ENCODE data around the gene MYRIP.

Gene MYRIP

DNA sequence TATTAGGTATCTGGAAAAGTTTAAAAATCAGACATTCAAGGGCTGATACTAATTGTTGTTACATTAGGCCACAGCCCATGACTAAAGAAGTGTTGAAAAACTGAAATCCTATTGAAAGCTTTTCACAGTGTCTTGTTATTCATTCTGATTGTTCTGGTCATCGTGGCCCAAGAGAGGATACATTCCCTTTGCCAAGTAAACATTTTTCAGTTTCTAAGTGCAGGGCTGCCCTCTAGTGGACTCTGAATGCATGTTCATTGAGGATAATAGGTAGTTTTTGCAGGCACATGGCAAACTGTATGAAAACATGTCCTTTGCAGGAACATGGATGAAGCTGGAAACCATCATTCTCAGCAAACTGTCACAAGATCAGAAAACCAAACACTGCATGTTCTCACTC is 181.1 kb downstream of the MYRIP start:
- no peaks in the 10 kb centered on the region for H3K4me1 Mint-ChIP-seq
- H3K36me3 Mint-ChIP-seq (ENCODE audit: low read depth): peaks cover 5% of the 10 kb centered on the region
- peak; percentile 33 for TF ChIP-seq CTCF (IDR thresholded peaks at IDR 0.05)
- no peak overlapping the region for H3K27ac Mint-ChIP-seq
- peak; percentile 17 for DNase-seq
- H3K4me3 Mint-ChIP-seq: no peak overlapping the region
- H3K27me3 Mint-ChIP-seq (ENCODE audit: low read depth, poor library complexity): no peaks in the 10 kb centered on the region
- H3K9me3 Mint-ChIP-seq: peaks cover 67% of the 10 kb centered on the region

GRCh38 chr3:40008796-40009195 is 199.4 kb downstream of the MYRIP start:
- H3K4me1 Mint-ChIP-seq: no peaks in the 10 kb centered on the region
- H3K9me3 Mint-ChIP-seq: no peaks in the 10 kb centered on the region
- TF ChIP-seq CTCF (IDR thresholded peaks at IDR 0.05): no peak
- H3K27ac Mint-ChIP-seq: no peak overlapping the region
- H3K27me3 Mint-ChIP-seq (ENCODE audit: low read depth, poor library complexity): peaks cover 6% of the 10 kb centered on the region
- H3K36me3 Mint-ChIP-seq (ENCODE audit: low read depth): no peaks in the 10 kb centered on the region
- H3K4me3 Mint-ChIP-seq: no peak overlapping the region
- DNase-seq: no peak

GRCh38 chr3:40009991-40010390 is 200.6 kb downstream of the MYRIP start:
- no peak for TF ChIP-seq CTCF (IDR thresholded peaks at IDR 0.05)
- Mint-ChIP-seq H3K27ac (no peak overlapping the region), H3K36me3 (ENCODE audit: low read depth) (no peaks in the 10 kb centered on the region), H3K4me1 (no peaks in the 10 kb centered on the region), H3K9me3 (no peaks in the 10 kb centered on the region), H3K4me3 (no peak overlapping the region), H3K27me3 (ENCODE audit: low read depth, poor library complexity) (peaks cover 6% of the 10 kb centered on the region)
- DNase-seq: no peak

- TF ChIP-seq CTCF (IDR thresholded peaks at IDR 0.05): no peak
These were observed 203.0 kb downstream of the MYRIP start for GRCh38 chr3:40012381-40012780.

GRCh38 chr3:40016391-40016790 is 207.0 kb downstream of the MYRIP start:
- TF ChIP-seq CTCF (IDR thresholded peaks at IDR 0.05): no peak
- Mint-ChIP-seq H3K4me3 (no peak overlapping the region), H3K9me3 (no peaks in the 10 kb centered on the region), H3K4me1 (no peaks in the 10 kb centered on the region), H3K27me3 (ENCODE audit: low read depth, poor library complexity) (no peaks in the 10 kb centered on the region), H3K36me3 (ENCODE audit: low read depth) (no peaks in the 10 kb centered on the region), H3K27ac (no peak overlapping the region)
- no peak for DNase-seq

More at GRCh38 chr3:40012381-40012780, 203.0 kb downstream of the MYRIP start:
- Mint-ChIP-seq H3K27ac (no peak overlapping the region), H3K9me3 (no peaks in the 10 kb centered on the region), H3K4me1 (no peaks in the 10 kb centered on the region), H3K4me3 (no peak overlapping the region), H3K27me3 (ENCODE audit: low read depth, poor library complexity) (no peaks in the 10 kb centered on the region), H3K36me3 (ENCODE audit: low read depth) (no peaks in the 10 kb centered on the region)
- DNase-seq: no peak

GRCh38 chr3:40018369-40018768 is 209.0 kb downstream of the MYRIP start:
- TF ChIP-seq CTCF (IDR thresholded peaks at IDR 0.05): no peak
- H3K4me3 Mint-ChIP-seq: no peak overlapping the region
- DNase-seq: no peak
- no peaks in the 10 kb centered on the region for H3K36me3 Mint-ChIP-seq (ENCODE audit: low read depth)
- peaks cover 3% of the 10 kb centered on the region for H3K9me3 Mint-ChIP-seq
- peaks cover 4% of the 10 kb centered on the region for H3K27me3 Mint-ChIP-seq (ENCODE audit: low read depth, poor library complexity)
- no peaks in the 10 kb centered on the region for H3K4me1 Mint-ChIP-seq
- H3K27ac Mint-ChIP-seq: no peak overlapping the region

Measured in nephron progenitor cell (in vitro differentiated cells).